T-helper 17 cell (primary cell): Measurements from ENCODE around the gene NCBP2. TPM values are rescaled to one million over a fixed set of nuclear protein-coding genes. Genes with fewer than 3 reads are reported as not detected.

ENCODE experiments used
- ATAC-seq: fragments of 150-1000 bp; cut with Tn5 transposase; 2 replicates; pipeline ENCODE4 v1.10.0; 2021; ENCODE audit warnings: mild to moderate bottlenecking, moderate library complexity
- DNase-seq, 3 donors: peaks; one replicate each; pipeline versions ENCODE4 v3.0.0 to v3.0.0-alpha.2; 2020 to 2021
- H3K9me3 ChIP-seq: one replicate; pipeline ENCODE4 v1.7.0; 2013; ENCODE audit warnings: low read length, mild to moderate bottlenecking; ENCODE audit not compliant: control insufficient read depth, poor library complexity, severe bottlenecking
- H3K27ac Mint-ChIP-seq: one replicate; pipeline ENCODE4 v1.8.0; 2022; ENCODE audit warnings: mild to moderate bottlenecking, moderate library complexity, mixed read lengths
- H3K27me3 Mint-ChIP-seq: one replicate; pipeline ENCODE4 v1.8.0; 2022; ENCODE audit warnings: mixed read lengths
- H3K36me3 Mint-ChIP-seq: one replicate; pipeline ENCODE4 v1.8.0; 2022; ENCODE audit warnings: low read depth, mixed read lengths
- H3K4me1 Mint-ChIP-seq: one replicate; pipeline ENCODE4 v1.8.0; 2022; ENCODE audit warnings: mild to moderate bottlenecking, mixed read lengths
- H3K4me3 Mint-ChIP-seq: one replicate; pipeline ENCODE4 v1.8.0; 2022; ENCODE audit warnings: mild to moderate bottlenecking, moderate library complexity, mixed read lengths
- total RNA-seq, 4 donors: library from RNA in 2 of 4; stranded (reverse) in 2 of 4; gene quantifications; one replicate each; pipeline ENCODE4 v1.2.3 and lab custom pipeline; 2022 to 2026

Gene NCBP2
- total RNA-seq = 10 to 100 TPM; 48.7 to 51.7 TPM
- total RNA-seq (lab: John Stamatoyannopoulos, UW) = 66.4 to 120 reads per million in 2 donors

DNA sequence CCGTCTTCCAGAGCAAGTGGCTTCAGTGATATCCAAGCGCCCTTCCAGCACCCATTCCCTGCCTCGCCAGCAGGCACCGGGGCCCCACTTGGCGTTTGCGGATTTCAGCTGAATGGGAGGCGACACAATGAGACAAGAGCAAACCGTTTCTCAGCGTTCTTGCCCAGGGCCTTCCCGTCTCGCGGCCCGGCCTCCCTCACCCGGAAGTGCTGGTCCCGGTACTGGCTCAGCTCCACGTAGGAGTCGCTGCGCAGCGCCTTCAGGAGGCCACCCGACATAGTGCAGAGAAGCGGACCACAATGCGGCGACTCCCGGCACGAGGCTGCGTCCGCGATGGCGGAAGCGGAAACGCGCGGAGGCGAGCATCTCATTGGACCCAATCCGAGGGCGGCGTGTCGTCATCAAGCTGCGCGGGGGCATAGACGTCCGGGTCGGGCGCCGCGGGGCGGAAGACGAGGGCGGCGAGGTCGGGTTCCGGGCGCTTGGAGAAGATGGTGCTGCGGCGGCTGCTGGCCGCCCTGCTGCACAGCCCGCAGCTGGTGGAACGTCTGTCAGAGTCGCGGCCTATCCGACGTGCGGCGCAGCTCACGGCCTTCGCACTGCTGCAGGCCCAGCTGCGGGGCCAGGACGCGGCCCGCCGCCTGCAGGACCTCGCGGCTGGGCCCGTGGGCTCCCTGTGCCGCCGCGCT lies at the start of gene NCBP2:
Gene NCBP2, minus strand, starts transcription at position 303 of the 689 bp plus-strand sequence. Its CDS starts 25 bp downstream, at position 278.
- H3K27ac Mint-ChIP-seq = peak within 1 kb of the TSS; percentile 100
- DNase-seq (peak; percentile 98 to 100 (median 98)), ATAC-seq (peak; percentile 94)
- H3K4me3 Mint-ChIP-seq = peak within 1 kb of the TSS; percentile 99
- H3K27me3 Mint-ChIP-seq = no peaks in the 10 kb centered on the region
- H3K9me3 ChIP-seq = no peaks in the 10 kb centered on the region
- peaks cover 7% of the 10 kb centered on the region for H3K36me3 Mint-ChIP-seq
- H3K4me1 Mint-ChIP-seq = peaks cover 35% of the 10 kb centered on the region

DNA sequence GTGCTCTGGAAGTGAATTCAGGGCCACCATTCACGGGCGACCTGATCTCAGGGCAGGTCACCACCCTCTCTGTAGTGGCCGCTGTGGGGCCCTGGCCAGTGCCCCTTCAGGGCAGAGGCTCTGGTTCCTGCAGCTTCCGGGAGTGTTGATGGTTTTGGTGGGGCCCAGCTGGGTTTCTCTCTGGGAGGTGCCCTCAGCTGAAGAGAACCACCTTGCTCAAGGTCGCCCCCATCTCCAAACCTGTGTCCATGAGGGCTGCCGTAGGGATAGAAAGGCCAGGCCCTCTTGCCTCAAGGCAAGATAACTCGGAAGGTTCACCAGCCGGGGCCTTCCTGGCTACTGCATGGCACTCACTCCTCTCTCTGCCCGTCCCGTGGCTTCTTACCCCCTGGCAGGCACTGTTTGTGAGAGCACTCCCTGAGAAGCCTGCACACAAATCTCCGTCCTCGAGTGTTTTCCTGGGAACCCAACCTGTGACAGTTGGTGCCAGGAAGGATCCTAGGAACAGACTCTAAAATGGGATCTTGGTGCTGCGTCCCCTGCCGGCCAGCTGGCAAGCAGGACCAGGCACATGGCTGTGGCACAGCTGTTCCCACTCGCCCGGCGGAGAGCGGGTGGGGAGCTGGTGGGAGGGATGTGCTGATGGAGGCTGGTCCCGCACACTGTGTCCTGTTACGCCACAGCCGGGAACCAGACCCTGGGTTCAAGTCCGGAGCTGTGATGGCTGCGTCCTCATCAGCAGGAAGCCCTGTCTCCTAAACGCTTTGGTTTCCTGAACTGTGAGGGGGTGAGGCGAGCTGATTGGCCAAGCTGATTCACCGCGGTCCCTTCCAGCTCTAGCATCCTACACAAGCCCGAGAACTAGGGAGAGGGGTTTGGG lies 49.5 kb upstream of the NCBP2 start:
- H3K9me3 ChIP-seq = no peaks in the 10 kb centered on the region
- ATAC-seq = no peak
- no peak overlapping the region for H3K27ac Mint-ChIP-seq
- no peaks in the 10 kb centered on the region for H3K4me1 Mint-ChIP-seq
- H3K36me3 Mint-ChIP-seq = no peaks in the 10 kb centered on the region
- H3K27me3 Mint-ChIP-seq = peaks cover 12% of the 10 kb centered on the region
- no peak for DNase-seq
- no peak overlapping the region for H3K4me3 Mint-ChIP-seq

DNA sequence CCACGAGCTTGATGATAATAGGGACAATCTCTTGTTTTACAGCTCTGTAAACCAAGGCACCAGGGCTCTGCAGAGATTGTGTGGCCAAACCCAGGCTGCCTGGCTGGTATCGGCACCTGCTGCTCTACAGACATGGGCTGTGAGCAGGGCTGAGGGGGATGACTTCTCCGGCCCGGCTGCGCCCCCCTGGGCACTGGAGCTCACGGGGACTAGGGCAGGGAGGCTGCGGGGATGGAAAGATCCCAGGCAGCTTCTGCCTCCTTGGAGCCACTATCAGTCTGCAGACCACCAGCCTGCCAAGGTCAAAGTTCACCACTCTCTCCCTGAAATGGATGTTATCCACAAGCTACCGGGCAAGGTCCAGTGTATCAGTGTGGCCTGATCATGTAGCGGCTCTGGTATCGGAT lies 48.3 kb upstream of the NCBP2 start:
- Mint-ChIP-seq H3K27me3 (peaks cover 20% of the 10 kb centered on the region), H3K36me3 (no peaks in the 10 kb centered on the region), H3K4me3 (no peak overlapping the region), H3K27ac (no peak overlapping the region), H3K4me1 (no peaks in the 10 kb centered on the region)
- DNase-seq = no peak
- no peaks in the 10 kb centered on the region for H3K9me3 ChIP-seq
- ATAC-seq = no peak

DNA sequence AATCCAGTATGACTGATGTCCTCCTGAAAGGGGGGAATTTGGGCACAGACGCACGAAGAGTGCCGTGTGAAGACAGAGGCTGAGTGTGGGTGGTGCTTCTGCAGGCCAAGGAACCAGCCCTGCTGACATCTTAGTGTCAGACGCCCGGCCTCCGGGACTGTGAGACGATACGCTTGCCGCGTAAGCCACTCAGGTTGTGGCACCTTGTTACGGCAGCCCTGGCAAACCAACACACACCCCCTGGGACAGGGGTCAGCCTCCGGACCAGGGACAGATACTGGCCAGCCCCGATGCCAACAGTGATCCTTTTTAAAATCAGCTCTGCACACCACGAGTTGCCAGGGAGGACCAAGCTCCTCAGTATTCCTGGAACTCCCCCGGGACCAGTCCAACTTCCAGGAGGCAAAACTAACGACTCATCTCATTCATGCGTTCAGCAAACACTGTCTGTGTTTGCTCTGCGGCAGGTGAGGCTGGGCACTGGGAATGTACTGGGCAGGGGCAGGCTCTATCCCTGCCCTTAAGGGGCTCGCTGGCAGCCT lies 47.5 kb upstream of the NCBP2 start:
- H3K4me1 Mint-ChIP-seq = no peaks in the 10 kb centered on the region
- H3K4me3 Mint-ChIP-seq = no peak overlapping the region
- no peaks in the 10 kb centered on the region for H3K9me3 ChIP-seq
- no peaks in the 10 kb centered on the region for H3K36me3 Mint-ChIP-seq
- peaks cover 24% of the 10 kb centered on the region for H3K27me3 Mint-ChIP-seq
- H3K27ac Mint-ChIP-seq = no peak overlapping the region
- no peak for DNase-seq
- ATAC-seq = no peak

DNA sequence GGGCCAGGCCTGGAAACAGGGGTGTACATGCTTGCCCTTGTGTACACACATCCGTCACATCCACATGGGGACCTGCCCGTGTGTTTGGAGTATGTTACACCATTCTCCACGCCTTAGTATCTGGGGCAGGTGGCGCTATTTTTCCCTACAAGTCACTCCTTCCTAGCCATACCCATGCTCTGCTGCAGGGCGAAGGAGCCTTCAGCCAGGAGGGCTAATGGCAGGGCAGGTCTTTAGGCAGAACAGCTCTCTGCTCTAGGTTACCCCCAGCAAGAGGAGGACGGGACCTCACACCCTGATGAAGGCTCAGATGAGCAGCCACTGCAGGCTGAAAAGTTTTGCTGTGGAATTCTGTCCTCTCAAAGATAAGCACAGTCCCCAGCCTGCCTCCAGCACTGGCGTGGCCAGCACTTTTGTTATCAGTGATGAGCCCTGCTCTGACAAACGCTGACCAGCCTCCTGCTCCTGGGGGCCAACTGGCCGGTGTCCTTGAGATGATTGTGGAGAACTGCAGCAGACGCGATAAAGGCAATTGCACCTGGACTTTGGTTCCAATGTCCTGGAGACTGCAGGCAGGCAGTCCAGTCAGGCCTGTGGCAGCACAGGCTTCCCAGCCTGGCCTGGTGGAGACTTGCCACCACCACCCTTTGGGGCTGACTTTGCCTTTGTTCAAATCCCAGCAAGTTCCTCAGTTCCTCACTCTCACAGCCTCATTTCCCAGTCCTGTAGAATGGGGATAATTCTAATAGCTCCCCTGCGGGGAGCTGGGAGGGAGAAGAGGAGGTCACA lies 46.1 kb upstream of the NCBP2 start:
- no peak overlapping the region for H3K27ac Mint-ChIP-seq
- ATAC-seq (no peak), DNase-seq (no peak)
- H3K4me3 Mint-ChIP-seq = no peak overlapping the region
- H3K4me1 Mint-ChIP-seq = no peaks in the 10 kb centered on the region
- H3K36me3 Mint-ChIP-seq = peaks cover 3% of the 10 kb centered on the region
- no peaks in the 10 kb centered on the region for H3K9me3 ChIP-seq
- H3K27me3 Mint-ChIP-seq = peaks cover 29% of the 10 kb centered on the region

GRCh38 chr3:196987022-196987421 lies 44.7 kb upstream of the NCBP2 start:
- H3K9me3 ChIP-seq = no peaks in the 10 kb centered on the region
- Mint-ChIP-seq H3K27me3 (peaks cover 29% of the 10 kb centered on the region), H3K4me3 (no peak overlapping the region), H3K36me3 (peaks cover 3% of the 10 kb centered on the region), H3K4me1 (no peaks in the 10 kb centered on the region), H3K27ac (no peak overlapping the region)
- DNase-seq (no peak), ATAC-seq (no peak)

DNA sequence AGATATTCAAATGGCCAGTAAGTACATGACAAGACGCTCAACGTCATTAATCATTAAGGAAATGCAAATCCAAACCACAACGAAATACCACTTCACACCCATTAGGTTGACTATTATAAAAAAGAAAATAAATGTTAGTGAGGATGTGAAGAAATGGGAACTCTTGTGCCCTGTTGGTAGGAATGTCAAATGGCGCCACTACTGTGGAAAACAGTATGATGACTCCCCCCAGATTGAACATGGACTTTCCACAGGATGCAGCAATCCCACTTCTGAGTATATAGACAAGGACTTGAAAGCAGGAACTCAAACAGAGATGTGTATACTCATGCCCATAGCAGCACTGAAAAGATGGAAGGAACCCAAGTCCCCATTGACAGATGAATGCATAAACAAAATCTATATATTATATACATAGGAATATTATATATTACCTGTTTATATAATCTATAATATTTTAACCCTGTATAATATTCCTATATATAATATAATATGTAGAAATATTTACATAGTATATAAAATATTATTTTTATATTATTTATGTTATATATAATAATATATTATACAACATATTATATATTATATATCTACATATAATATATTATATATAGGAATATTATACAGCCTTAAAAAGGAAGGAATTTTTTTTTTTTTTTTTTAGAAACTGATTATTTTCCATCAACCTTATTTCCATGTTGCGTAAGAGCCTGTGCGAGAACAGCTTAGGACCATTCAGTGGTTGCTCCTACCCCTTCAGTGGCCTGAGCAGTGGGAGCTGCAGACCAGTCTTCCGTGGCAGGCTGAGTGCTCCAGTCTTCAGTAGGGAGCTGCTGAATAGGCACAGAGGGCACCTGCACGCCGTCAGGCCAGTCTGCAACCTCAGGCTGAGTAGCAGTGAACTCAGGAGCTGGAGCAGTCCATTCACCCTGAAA lies 43.9 kb upstream of the NCBP2 start:
- no peak overlapping the region for H3K27ac Mint-ChIP-seq
- no peaks in the 10 kb centered on the region for H3K4me1 Mint-ChIP-seq
- ATAC-seq (no peak), DNase-seq (peak in 1 of 3 donors; percentile 2)
- H3K9me3 ChIP-seq = no peaks in the 10 kb centered on the region
- peaks cover 34% of the 10 kb centered on the region for H3K27me3 Mint-ChIP-seq
- H3K4me3 Mint-ChIP-seq = no peak overlapping the region
- peaks cover 6% of the 10 kb centered on the region for H3K36me3 Mint-ChIP-seq

- peaks cover 6% of the 10 kb centered on the region for H3K36me3 Mint-ChIP-seq
- H3K4me3 Mint-ChIP-seq = no peak overlapping the region
- DNase-seq = no peak
These were observed 43.0 kb upstream of the NCBP2 start for GRCh38 chr3:196985298-196985697.

GRCh38 chr3:196983186-196983585 lies 40.9 kb upstream of the NCBP2 start:
- H3K27ac Mint-ChIP-seq = no peak overlapping the region
- no peaks in the 10 kb centered on the region for H3K9me3 ChIP-seq
- DNase-seq (no peak), ATAC-seq (no peak)
- no peak overlapping the region for H3K4me3 Mint-ChIP-seq
- H3K27me3 Mint-ChIP-seq = peaks cover 52% of the 10 kb centered on the region
- H3K36me3 Mint-ChIP-seq = peaks cover 6% of the 10 kb centered on the region
- H3K4me1 Mint-ChIP-seq = peaks cover 4% of the 10 kb centered on the region

More at GRCh38 chr3:196985298-196985697, 43.0 kb upstream of the NCBP2 start:
- peaks cover 43% of the 10 kb centered on the region for H3K27me3 Mint-ChIP-seq
- no peaks in the 10 kb centered on the region for H3K4me1 Mint-ChIP-seq
- ATAC-seq = no peak
- H3K9me3 ChIP-seq = no peaks in the 10 kb centered on the region
- no peak overlapping the region for H3K27ac Mint-ChIP-seq

DNA sequence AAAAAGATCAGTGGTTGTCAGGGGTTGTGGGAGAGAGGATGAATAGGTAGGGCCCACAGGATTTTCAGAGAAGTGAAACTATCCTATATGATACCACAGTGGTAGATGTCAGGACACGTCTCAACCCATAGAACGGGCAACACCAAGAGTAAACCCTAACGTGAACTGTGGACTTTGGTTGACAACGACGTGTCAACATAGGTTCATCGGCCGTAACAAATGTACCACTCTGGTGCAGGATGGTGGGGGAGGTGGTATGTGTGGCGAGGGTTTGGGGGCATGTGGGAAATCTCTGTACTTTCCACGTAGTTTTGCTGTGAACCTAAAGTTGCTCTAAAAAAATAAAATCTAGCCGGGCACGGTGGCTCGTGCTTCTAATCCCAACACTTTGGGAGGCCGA lies 39.3 kb upstream of the NCBP2 start:
- peaks cover 47% of the 10 kb centered on the region for H3K27me3 Mint-ChIP-seq
- H3K36me3 Mint-ChIP-seq = peaks cover 6% of the 10 kb centered on the region
- no peak overlapping the region for H3K4me3 Mint-ChIP-seq
- H3K9me3 ChIP-seq = no peaks in the 10 kb centered on the region
- no peak overlapping the region for H3K27ac Mint-ChIP-seq
- no peak for ATAC-seq
- no peak for DNase-seq
- peaks cover 4% of the 10 kb centered on the region for H3K4me1 Mint-ChIP-seq

GRCh38 chr3:196979545-196979944 lies 37.2 kb upstream of the NCBP2 start:
- no peaks in the 10 kb centered on the region for H3K9me3 ChIP-seq
- Mint-ChIP-seq H3K4me1 (peaks cover 4% of the 10 kb centered on the region), H3K27me3 (peaks cover 44% of the 10 kb centered on the region), H3K27ac (no peak overlapping the region), H3K4me3 (no peak overlapping the region), H3K36me3 (peaks cover 5% of the 10 kb centered on the region)
- no peak for ATAC-seq
- no peak for DNase-seq

DNA sequence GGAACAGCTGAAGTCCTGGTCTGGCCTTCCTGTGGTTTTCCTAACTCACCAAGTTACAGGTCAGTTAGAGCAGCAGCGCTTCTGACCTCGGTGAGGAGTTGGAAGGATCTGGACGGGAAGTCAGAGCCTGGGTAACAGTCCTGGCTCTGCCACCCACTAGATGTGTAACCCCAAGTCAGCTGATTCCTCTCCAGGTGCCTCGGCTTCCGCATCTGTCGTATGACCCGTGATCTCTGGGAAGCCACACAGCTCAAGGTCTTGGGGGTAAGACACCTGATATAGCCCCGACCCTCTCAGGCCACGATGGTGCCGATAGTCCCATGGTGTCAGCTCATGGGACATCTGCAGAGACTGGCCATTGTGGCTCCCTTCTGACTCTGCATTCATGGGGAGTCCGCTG lies 34.6 kb upstream of the NCBP2 start:
- H3K9me3 ChIP-seq = no peaks in the 10 kb centered on the region
- DNase-seq = no peak
- H3K4me3 Mint-ChIP-seq = no peak overlapping the region
- no peak overlapping the region for H3K27ac Mint-ChIP-seq
- peaks cover 4% of the 10 kb centered on the region for H3K4me1 Mint-ChIP-seq
- H3K27me3 Mint-ChIP-seq = peaks cover 43% of the 10 kb centered on the region
- no peak for ATAC-seq
- H3K36me3 Mint-ChIP-seq = peaks cover 3% of the 10 kb centered on the region
